HepG2 (cell line): Measurements from ENCODE around the gene SFTPA2. TPM values are rescaled to one million over a fixed set of nuclear protein-coding genes. Genes with fewer than 3 reads are reported as not detected.

Experiments
- ATAC-seq: fragments of 200-7000 bp; cut with Tn5 transposase; 3 replicates; pipeline ENCODE4 v1.9.1; 2020; ENCODE audit warnings: mild to moderate bottlenecking, moderate library complexity
- BruUV-seq: library from RNA; stranded (reverse); fragments of 400-500 nt; replicated peaks from 2 replicates; lab custom pipeline; 2021; lab: Mats Ljungman, UMichigan
- CTCF ChIA-PET: fragments of 300-600 bp; formaldehyde crosslinking; extraction: SDS; loops from one replicate; lab custom pipeline; 2021; ENCODE audit warnings: low total read pairs, inconsistent platforms, low intra/inter-chr PET ratio; lab: Yijun Ruan, JAX
- POLR2A ChIA-PET: fragments of 350-600 bp; sonication (Branson Sonifier 250); formaldehyde crosslinking; loops from one replicate; lab custom pipeline; 2020; ENCODE audit warnings: antibody characterized with exemption, inconsistent platforms; lab: Yijun Ruan, JAX
- DNase-seq: peaks from one replicate; pipeline ENCODE4 v3.0.0-alpha.2; 2015; ENCODE audit warnings: low spot score
- FAIRE-seq: peaks from 3 replicates; lab custom pipeline; 2011; peaks lifted over from hg19 to GRCh38; lab: Jason Lieb, UNC
- H2AFZ ChIP-seq: one replicate; pipeline ENCODE4 v1.6.1; 2011; ENCODE audit warnings: low read length, inconsistent platforms
- H3K27ac ChIP-seq: fragments of 300-600 bp; 3 replicates; pipeline ENCODE4 v1.8.0; 2011; ENCODE audit warnings: mixed run types, mild to moderate bottlenecking, mixed read lengths, low read length, inconsistent platforms; ENCODE audit not compliant: insufficient read depth; ENCODE audit errors: extremely low read length
- H3K27me3 ChIP-seq, 2 experiments: fragments of 200-600 bp in 1 of 2; 2 replicates in 1 of 2; 3 replicates in 1 of 2; pipeline versions ENCODE4 v1.6.0 to v1.8.0; 2011; ENCODE audit warnings: low read length in 2 of 2, mild to moderate bottlenecking in 2 of 2, moderate library complexity in 2 of 2, inconsistent platforms in 1 of 2; ENCODE audit not compliant: insufficient read depth in 2 of 2, control insufficient read depth in 1 of 2
- H3K36me3 ChIP-seq, 2 experiments: fragments of 200-600 bp in 1 of 2; replicated peaks in 1 of 2; 2 replicates in 1 of 2; 3 replicates in 1 of 2; pipeline versions ENCODE4 v1.5.1 to v1.8.0; 2011; ENCODE audit warnings: low read length in 2 of 2, inconsistent platforms in 1 of 2; ENCODE audit not compliant: insufficient read depth in 2 of 2, control insufficient read depth in 1 of 2
- H3K4me1 ChIP-seq: 2 replicates; pipeline ENCODE4 v1.5.1; 2012; ENCODE audit warnings: low read length, inconsistent platforms; ENCODE audit not compliant: insufficient read depth
- H3K4me2 ChIP-seq: 2 replicates; pipeline ENCODE4 v1.6.0; 2011; ENCODE audit warnings: low read depth, low read length, inconsistent platforms
- H3K4me3 ChIP-seq, 3 experiments: fragments of 200-600 bp in 1 of 3; sonication (generic), shearing (Covaris generic) in 1 of 3; replicated peaks in 1 of 3; 2 replicates each; pipeline ENCODE4 v1.5.1; 2011 to 2016; ENCODE audit warnings: low read length in 3 of 3, inconsistent platforms in 2 of 3, low read depth in 2 of 3, mild to moderate bottlenecking in 2 of 3, control low read depth in 1 of 3, mixed read lengths in 1 of 3; ENCODE audit not compliant: insufficient read depth in 1 of 3
- H3K79me2 ChIP-seq: one replicate; pipeline ENCODE4 v1.6.1; 2011; ENCODE audit warnings: low read length, inconsistent platforms; ENCODE audit not compliant: insufficient read depth
- H3K9ac ChIP-seq: 2 replicates; pipeline ENCODE4 v1.6.0; 2011; ENCODE audit warnings: mild to moderate bottlenecking, low read depth, low read length, inconsistent platforms; ENCODE audit not compliant: insufficient read depth
- H3K9me3 ChIP-seq: 2 replicates; pipeline ENCODE4 v1.5.1; 2012; ENCODE audit warnings: mild to moderate bottlenecking, low read length
- H4K20me1 ChIP-seq: 2 replicates; pipeline ENCODE4 v1.6.0; 2011; ENCODE audit warnings: inconsistent platforms, mild to moderate bottlenecking, low read length, moderate library complexity; ENCODE audit not compliant: insufficient read depth
- E2F2 ChIP-seq: sonication (generic); formaldehyde crosslinking; IDR thresholded peaks from 2 replicates; pipeline ENCODE4 v1.4.0; 2020; ENCODE audit warnings: missing genetic modification reagents, borderline replicate concordance
- ETV6 ChIP-seq: sonication (generic); formaldehyde crosslinking; conservative IDR thresholded peaks from 2 replicates; pipeline ENCODE4 v1.4.0; 2020; ENCODE audit warnings: missing genetic modification reagents
- FIP1L1 ChIP-seq: fragments of 200-400 bp; formaldehyde crosslinking; IDR thresholded peaks from 2 replicates; pipeline ENCODE4 v1.6.1; 2018; ENCODE audit warnings: low read depth, mild to moderate bottlenecking, low read length, moderate library complexity, borderline replicate concordance; ENCODE audit not compliant: insufficient read depth
- FOXP1 ChIP-seq, 2 experiments: fragments of 450-650 bp in 1 of 2; IDR thresholded peaks; 2 replicates each; pipeline ENCODE4 v1.6.1; 2017 to 2018; ENCODE audit warnings: antibody characterized with exemption in 1 of 2
- KMT2A ChIP-seq: sonication (generic); formaldehyde crosslinking; IDR thresholded peaks from 2 replicates; pipeline ENCODE4 v1.4.0; 2020; ENCODE audit warnings: missing genetic modification reagents
- LRRFIP1 ChIP-seq: sonication (generic); formaldehyde crosslinking; conservative IDR thresholded peaks from 2 replicates; pipeline ENCODE4 v1.4.0; 2020; ENCODE audit warnings: missing genetic modification reagents
- RBAK ChIP-seq: sonication (generic); formaldehyde crosslinking; IDR thresholded peaks from 2 replicates; pipeline ENCODE4 v1.5.1; 2020; ENCODE audit warnings: mild to moderate bottlenecking, missing genetic modification reagents
- RFX5 ChIP-seq: IDR thresholded peaks from 2 replicates; pipeline ENCODE4 v1.6.1; 2011; ENCODE audit warnings: low read depth, low read length, improper control_type of control experiment
- TFAP4 ChIP-seq: sonication (generic); IDR thresholded peaks from 2 replicates; pipeline ENCODE4 v1.6.1; 2016; ENCODE audit warnings: low read depth, borderline replicate concordance
- THAP9 ChIP-seq: sonication (generic); formaldehyde crosslinking; IDR thresholded peaks from 2 replicates; pipeline ENCODE4; 2020; ENCODE audit warnings: missing genetic modification reagents, mild to moderate bottlenecking, borderline replicate concordance
- ZMAT3 ChIP-seq: sonication (generic); formaldehyde crosslinking; conservative IDR thresholded peaks from 2 replicates; pipeline ENCODE4 v1.7.0; 2021; ENCODE audit warnings: missing genetic modification reagents
- ZNF577 ChIP-seq: sonication (generic); formaldehyde crosslinking; IDR thresholded peaks from 2 replicates; pipeline ENCODE4 v1.4.0; 2020; ENCODE audit warnings: mild to moderate bottlenecking, low read depth, missing genetic modification reagents, borderline replicate concordance
- ZSCAN5A ChIP-seq: sonication (generic); formaldehyde crosslinking; IDR thresholded peaks from 2 replicates; pipeline ENCODE4 v1.8.0; 2022; ENCODE audit warnings: mild to moderate bottlenecking, missing genetic modification reagents, borderline replicate concordance
- in situ Hi-C: cut with HindIII; loops from 2 replicates; pipeline ENCODE4 v1.10.0; 2017; ENCODE audit warnings: low pct_unique_long_range_greater_than_20kb; ENCODE audit not compliant: extremely low pct_ligation_motif_present
- intact Hi-C: fragments of 100-400 bp; cut with micrococcal nuclease; formaldehyde crosslinking; loops from one replicate; pipeline ENCODE4 v1.10.0; 2022; ENCODE audit not compliant: unreplicated experiment
- polyA plus RNA-seq, 8 experiments: library from polyadenylated mRNA; depleted of rRNA in 3 of 8; stranded (reverse) in 7 of 8; unstranded in 1 of 8; fragments of >200 nt; fragmentation: Illumina TruSeq in 4 of 8; extraction: Trizol in 4 of 8; gene quantifications; 2 replicates each; pipeline versions ENCODE4 v1.2.1 to v1.2.3, GENCODE V29; 2011 to 2016; ENCODE audit warnings: low read depth in 4 of 8, missing spikeins in 1 of 8, mixed read lengths in 1 of 8; ENCODE audit not compliant: insufficient read depth in 1 of 8
- total RNA-seq, 5 experiments: library from RNA; depleted of rRNA; stranded (reverse); fragments of >200 nt; fragmentation: Illumina TruSeq; extraction: Trizol; gene quantifications; 2 replicates each; pipeline ENCODE4 v1.2.3, GENCODE V29; 2016; ENCODE audit warnings: low read depth in 1 of 5

The SFTPA2 gene
- total and polyA plus RNA-seq, 2 of the 13 experiments (the other 11 are each of a cell fraction or from before 2014, with no cell fraction given): 0.04 TPM; not detected in 1

- H3K27ac ChIP-seq: no peak overlapping the region
- H3K9me3 ChIP-seq: no peaks in the 10 kb centered on the region
- in situ Hi-C loops (no loop called here), intact Hi-C loops (no loop called here)
- ChIA-PET CTCF (no interaction called here), POLR2A (no interaction called here)
- DNase-seq: no peak
- H3K36me3 ChIP-seq: no peaks in the 10 kb centered on the region
- H3K4me3 ChIP-seq: no peak overlapping the region
- no peaks in the 10 kb centered on the region for H3K4me1 ChIP-seq
- H3K79me2 ChIP-seq: no peaks in the 10 kb centered on the region
- H3K9ac ChIP-seq: no peak overlapping the region
- no peaks in the 10 kb centered on the region for H4K20me1 ChIP-seq
- no peak overlapping the region for H2AFZ ChIP-seq
- peaks cover 1 to 7% of the 10 kb centered on the region in 2 experiments; a peak in 3 of 5 replicates for H3K27me3 ChIP-seq
- no peak overlapping the region for H3K4me2 ChIP-seq
- FAIRE-seq: no peak
- no peak for ATAC-seq
- no TSS peak for BruUV-seq
- TF ChIP-seq E2F2 (CRISPR knock-in tag): no peak
- TF ChIP-seq ZMAT3: no peak
- no peak for TF ChIP-seq ETV6 (CRISPR knock-in tag)
- no peak for TF ChIP-seq FOXP1 (IDR thresholded peaks at IDR 0.05)
- TF ChIP-seq FOXP1 (CRISPR knock-in tag; IDR thresholded peaks at IDR 0.05): no peak
- no peak for TF ChIP-seq THAP9 (CRISPR knock-in tag)
- no peak for TF ChIP-seq RFX5
- no peak for TF ChIP-seq ZNF577 (CRISPR knock-in tag)
- no peak for TF ChIP-seq TFAP4
- no peak for TF ChIP-seq ZSCAN5A (CRISPR knock-in tag)
- TF ChIP-seq FIP1L1: no peak
- TF ChIP-seq LRRFIP1 (CRISPR knock-in tag): no peak
- no peak for TF ChIP-seq RBAK (CRISPR knock-in tag)
- TF ChIP-seq KMT2A: no peak
These were observed 28.6 kb upstream of the SFTPA2 start for GRCh38 chr10:79588800-79589199.
